Activated CD8-positive, alpha-beta memory T cell treated with anti-CD3 and anti-CD28 coated beads for 4 hours (primary cell): ENCODE data around the gene TTLL11.

ENCODE experiments used
- DNase-seq, 2 donors: peaks; one replicate each; pipeline ENCODE4 v3.0.0-alpha.2; 2020; ENCODE audit warnings: low read depth in 2 of 2

Gene TTLL11

GRCh38 chr9:122092611-122093506, at the start of gene TTLL11:
TSS of gene TTLL11 (minus strand) at chr9:122093308. CDS start at chr9:122093148, 160 bp downstream.
- peak; percentile 91 to 93 for DNase-seq

DNA sequence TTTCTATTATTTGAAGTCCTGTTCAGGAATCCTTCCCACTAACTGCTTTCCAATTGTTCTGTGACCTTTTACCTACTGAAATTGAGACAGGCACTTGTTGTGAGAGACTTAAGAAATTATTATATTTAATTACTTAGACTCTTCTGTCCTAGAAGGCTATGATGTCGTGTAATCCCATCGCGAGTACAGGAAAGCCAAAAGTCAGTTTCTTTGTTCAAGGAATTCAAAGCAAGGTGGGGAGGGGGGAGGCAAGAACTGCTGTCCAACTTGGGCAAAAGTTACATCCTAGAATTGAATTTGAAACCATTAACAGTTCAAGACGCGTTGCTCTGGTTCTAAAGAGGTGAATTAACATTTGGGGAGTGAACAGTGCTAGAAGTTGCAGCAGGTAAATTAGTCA, 48.6 kb upstream of the TTLL11 start:
- DNase-seq, result no peak

GRCh38 chr9:122140368-122141193, 47.5 kb upstream of the TTLL11 start:
- DNase-seq, result no peak

GRCh38 chr9:122138560-122139268, 45.6 kb upstream of the TTLL11 start:
- DNase-seq, result no peak

DNA sequence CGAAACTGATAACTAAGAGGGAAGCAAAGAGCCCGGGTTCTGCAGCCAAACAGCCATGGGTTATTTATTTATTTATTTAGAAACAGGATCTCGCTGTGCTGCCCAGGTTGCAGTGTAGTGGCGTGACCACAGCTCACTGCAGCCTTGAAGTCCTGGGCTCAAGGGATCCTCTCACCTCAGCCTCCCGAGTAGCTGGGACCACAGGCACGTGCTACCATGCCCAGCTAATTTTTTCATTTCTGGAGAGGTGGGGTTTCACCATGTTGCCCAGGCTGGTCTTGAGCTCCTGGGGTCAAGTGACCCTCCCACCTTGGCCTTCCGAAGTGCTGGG, 42.4 kb upstream of the TTLL11 start:
- DNase-seq, result no peak

DNA sequence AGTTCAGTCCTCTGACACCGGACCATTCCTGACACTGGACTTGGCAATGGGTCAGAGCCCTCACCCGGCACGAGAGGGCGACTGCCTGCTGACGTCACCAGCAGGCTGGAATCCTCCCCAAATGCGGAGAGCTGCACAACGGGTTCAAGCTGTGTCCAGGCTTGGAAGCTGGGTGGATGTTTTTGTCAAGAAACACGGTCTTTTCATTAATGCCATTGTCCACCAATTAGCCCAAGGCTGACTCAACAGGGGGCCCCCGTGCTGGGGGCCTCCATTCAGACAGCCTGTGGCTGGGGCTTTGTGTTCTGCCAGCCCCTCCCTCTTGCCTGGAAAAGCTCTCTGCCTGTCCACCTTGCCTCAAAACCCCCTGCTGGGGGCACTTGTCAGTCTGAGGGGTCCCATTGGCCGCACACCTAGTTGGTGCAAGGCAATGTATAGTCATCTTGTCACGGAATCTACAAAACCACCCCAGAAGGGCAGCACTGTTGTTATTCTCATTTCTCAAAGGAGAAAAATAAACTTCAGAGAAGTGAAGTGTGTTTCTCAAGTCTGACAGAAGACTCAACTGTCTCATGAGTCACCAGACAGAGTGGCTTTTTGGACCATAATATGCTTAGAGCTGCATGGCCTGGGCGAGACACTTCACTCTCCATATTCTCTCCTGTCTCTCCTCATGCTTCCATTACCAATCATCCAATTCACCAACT, 41.9 kb upstream of the TTLL11 start:
- DNase-seq, result no peak

GRCh38 chr9:122133984-122134535, 41.0 kb upstream of the TTLL11 start:
- no peak for DNase-seq

- DNase-seq, result no peak
Measured at GRCh38 chr9:122133263-122133983, 40.3 kb upstream of the TTLL11 start.

GRCh38 chr9:122132539-122132938, 39.4 kb upstream of the TTLL11 start:
- DNase-seq, result no peak

DNA sequence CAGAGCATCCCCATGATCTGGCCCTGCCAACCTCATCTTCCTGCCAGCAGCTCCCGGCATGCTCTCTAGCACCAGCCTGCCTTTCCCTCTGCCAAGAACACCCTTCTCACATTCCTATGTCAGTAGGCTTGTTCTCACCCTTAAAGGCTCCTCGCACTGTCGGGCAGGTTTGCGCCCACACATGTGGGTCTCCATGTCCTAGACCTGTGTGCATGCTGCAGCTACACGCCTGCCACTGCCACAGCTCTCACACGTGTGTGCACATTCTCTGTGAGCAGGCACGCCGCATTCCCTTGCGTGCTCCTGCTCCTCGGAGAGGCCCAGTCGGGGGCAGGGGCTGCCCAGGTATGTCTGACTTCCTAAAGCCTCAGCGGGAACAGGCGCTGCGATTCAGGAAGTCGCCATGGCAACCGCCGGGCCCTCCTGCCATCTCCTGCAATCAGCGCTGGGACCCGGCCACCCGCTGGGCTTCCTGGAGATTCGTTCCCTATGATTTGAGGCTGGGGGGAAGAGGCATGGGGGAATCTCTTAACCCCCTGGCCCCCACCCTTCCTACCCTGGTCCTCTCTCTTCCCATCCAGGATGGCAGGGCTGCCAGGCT, 38.4 kb upstream of the TTLL11 start:
- DNase-seq, result no peak

DNA sequence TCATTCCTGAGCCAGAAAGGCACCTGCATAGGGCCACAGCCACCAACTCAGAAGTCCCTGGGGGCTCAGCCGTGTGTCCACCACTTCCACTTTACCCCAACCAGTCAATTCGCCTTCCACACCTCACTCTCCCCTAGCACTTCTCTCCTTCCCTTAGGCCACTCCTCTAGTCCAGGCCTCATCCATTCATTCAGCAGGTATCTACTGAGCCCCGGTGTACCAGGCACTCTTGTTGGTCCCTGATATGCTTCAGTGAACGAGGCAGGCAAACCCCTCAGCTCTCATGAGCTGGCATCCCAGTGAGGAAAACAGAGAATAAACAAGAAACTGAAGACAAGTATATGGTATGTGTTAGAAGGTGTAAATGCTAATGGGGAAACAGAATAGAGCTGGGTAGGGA, 37.7 kb upstream of the TTLL11 start:
- DNase-seq, result no peak

DNA sequence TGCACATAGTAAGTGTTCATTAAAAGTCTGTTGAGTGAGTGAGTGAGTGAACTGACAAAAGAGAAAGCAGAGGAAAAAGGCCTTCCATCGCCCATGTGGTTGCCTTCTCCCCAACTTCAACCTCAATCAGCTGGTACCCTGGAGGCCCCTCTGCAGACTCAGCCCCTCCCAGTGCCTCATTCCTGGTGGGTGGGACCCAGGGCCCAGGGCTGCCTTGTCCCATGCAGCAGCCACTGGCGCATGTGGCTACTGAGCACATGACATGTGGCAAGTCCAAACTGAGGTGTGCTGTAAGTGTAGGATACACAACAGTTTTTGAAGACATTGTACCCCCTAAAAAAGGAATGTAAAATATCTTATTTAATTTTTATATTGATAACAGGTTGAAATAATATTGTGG, 36.9 kb upstream of the TTLL11 start:
- DNase-seq, result no peak

GRCh38 chr9:122128969-122129343, 35.8 kb upstream of the TTLL11 start:
- no peak for DNase-seq

GRCh38 chr9:122128007-122128968, 35.2 kb upstream of the TTLL11 start:
- DNase-seq, result no peak

DNA sequence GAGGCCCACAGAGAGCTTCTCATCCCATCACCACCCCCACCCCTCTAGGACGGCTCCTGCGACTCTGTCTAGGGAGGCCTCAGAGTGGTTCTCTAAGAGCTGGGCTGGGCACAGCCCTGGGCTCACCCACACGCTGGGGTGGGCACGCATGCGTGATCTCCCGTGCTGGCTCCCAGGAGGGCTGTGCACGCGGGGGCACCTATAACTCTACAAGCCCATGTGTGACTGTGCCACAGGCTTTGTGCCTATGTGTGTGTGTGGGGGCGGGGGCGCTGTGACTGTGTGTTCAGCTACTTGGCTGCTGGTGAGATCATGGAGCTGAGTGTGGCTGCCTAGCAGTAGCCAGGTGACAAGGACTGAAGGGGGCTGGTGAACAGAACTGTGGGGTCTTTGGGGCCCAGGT, 34.3 kb upstream of the TTLL11 start:
- no peak for DNase-seq

GRCh38 chr9:122126331-122127261, 33.5 kb upstream of the TTLL11 start:
- DNase-seq, result no peak

GRCh38 chr9:122125509-122126330, 32.6 kb upstream of the TTLL11 start:
- DNase-seq, result no peak
